ENCODE results near the gene PACS1. TPM values are rescaled to one million over a fixed set of nuclear protein-coding genes. Genes with fewer than 3 reads are reported as not detected.

The PACS1 gene
- total RNA-seq, 1 donor from 2014 or later: 49.9 TPM

DNA sequence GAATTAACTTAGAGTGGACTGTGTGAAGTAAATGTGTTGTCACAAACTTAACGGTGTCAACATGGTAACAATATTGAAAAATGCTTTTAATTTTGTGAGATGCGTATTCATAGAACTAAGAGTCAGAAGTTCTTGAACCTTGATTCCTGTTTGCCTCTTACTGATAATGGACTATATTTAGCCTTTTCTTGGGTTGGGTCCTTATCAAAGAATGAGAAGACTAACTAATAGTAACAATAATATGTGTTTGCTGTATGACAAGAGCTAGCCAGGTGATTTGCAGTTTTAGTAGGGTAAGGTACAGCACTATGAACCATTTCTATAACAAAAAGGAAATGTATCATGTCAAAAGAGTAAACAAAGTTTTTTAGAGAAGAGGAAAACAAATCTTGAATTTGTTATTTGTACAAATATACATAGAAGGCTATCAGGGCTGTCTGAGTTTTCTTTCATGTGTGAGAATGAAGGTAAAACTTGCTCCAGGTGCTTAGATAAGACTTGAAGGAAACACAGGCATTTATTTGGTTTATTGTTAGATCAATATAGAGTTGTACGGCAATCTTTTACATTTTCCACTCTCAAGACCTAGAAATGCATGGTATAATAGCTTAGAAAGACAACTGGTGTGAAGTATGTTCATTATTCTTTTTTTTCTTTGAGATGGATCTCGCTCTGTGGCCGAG is 74.1 kb downstream of the PACS1 start:
- Mint-ChIP-seq H3K4me3 (no peak overlapping the region), H3K27me3 (no peaks in the 10 kb centered on the region), H3K36me3 (peaks cover 8% of the 10 kb centered on the region), H3K9me3 (peaks cover 5% of the 10 kb centered on the region), H3K4me1 (ENCODE audit: unreplicated experiment) (peaks cover 14% of the 10 kb centered on the region), H3K27ac (peak overlapping the region; percentile 44)
- TF ChIP-seq CTCF (conservative IDR thresholded peaks at IDR 0.05): no peak
- DNase-seq (ENCODE audit: extremely low spot score, unreplicated experiment): no peak

DNA sequence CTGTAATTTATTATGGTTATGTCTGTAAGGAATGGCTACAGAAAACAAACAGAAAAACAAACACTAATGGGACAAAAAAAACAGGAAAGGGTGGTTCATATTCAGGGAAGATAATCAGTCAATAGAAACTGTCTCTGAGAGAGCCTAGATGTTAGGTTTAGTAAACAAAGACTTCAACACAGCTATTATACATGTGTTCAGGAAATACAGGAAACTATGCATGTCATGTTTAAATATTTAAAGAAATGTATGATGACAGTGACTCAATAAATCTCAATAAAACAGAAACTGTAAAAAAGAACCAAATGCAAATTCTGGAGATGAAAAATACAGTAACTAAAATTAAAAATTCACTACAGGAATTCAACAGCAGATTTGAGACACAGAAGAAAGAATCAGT is 76.0 kb downstream of the PACS1 start:
- no peak for TF ChIP-seq CTCF (conservative IDR thresholded peaks at IDR 0.05)
- Mint-ChIP-seq H3K4me3 (no peak overlapping the region), H3K36me3 (peaks cover 8% of the 10 kb centered on the region), H3K27ac (peak overlapping the region; percentile 24), H3K9me3 (peaks cover 5% of the 10 kb centered on the region), H3K4me1 (ENCODE audit: unreplicated experiment) (peaks cover 23% of the 10 kb centered on the region), H3K27me3 (no peaks in the 10 kb centered on the region)
- DNase-seq (ENCODE audit: extremely low spot score, unreplicated experiment): no peak

DNA sequence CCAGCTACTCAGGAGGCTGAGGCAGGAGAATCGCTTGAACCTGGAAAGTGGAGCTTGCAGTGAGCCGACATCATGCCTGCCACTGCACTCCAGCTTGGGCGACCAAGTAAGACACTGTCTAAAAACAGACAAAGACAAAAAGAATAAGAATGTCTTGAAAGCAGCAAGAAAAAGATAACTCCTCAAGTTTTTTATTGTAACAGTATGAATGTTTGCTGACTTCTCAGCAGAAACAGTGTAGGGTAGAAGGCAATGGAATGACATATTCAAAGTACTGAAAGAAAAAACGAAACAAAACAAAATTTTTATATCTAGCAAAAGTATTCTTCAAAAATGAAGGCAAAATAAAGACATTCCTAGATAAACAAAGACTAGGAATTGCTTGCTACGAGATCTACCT is 76.9 kb downstream of the PACS1 start:
- peaks cover 29% of the 10 kb centered on the region for H3K4me1 Mint-ChIP-seq (ENCODE audit: unreplicated experiment)
- no peak overlapping the region for H3K4me3 Mint-ChIP-seq
- no peak overlapping the region for H3K27ac Mint-ChIP-seq
- no peak for TF ChIP-seq CTCF (conservative IDR thresholded peaks at IDR 0.05)
- H3K9me3 Mint-ChIP-seq: peaks cover 5% of the 10 kb centered on the region
- no peaks in the 10 kb centered on the region for H3K27me3 Mint-ChIP-seq
- peaks cover 12% of the 10 kb centered on the region for H3K36me3 Mint-ChIP-seq
- no peak for DNase-seq (ENCODE audit: extremely low spot score, unreplicated experiment)

- no peak for TF ChIP-seq CTCF (conservative IDR thresholded peaks at IDR 0.05)
- Mint-ChIP-seq H3K9me3 (peaks cover 5% of the 10 kb centered on the region), H3K27ac (no peak overlapping the region), H3K27me3 (no peaks in the 10 kb centered on the region), H3K36me3 (peaks cover 12% of the 10 kb centered on the region), H3K4me1 (ENCODE audit: unreplicated experiment) (peaks cover 15% of the 10 kb centered on the region), H3K4me3 (no peak overlapping the region)
- no peak for DNase-seq (ENCODE audit: extremely low spot score, unreplicated experiment)
Observed at GRCh38 chr11:66150140-66150539, 80.1 kb downstream of the PACS1 start.

GRCh38 chr11:66150725-66151124 is 80.7 kb downstream of the PACS1 start:
- no peak for TF ChIP-seq CTCF (conservative IDR thresholded peaks at IDR 0.05)
- Mint-ChIP-seq H3K4me3 (no peak overlapping the region), H3K27ac (no peak overlapping the region), H3K9me3 (peaks cover 5% of the 10 kb centered on the region), H3K36me3 (peaks cover 12% of the 10 kb centered on the region), H3K27me3 (no peaks in the 10 kb centered on the region), H3K4me1 (ENCODE audit: unreplicated experiment) (peaks cover 15% of the 10 kb centered on the region)
- no peak for DNase-seq (ENCODE audit: extremely low spot score, unreplicated experiment)
